ENCODE measurements around the gene CLSTN1. TPM values are rescaled to one million over a fixed set of nuclear protein-coding genes. Genes with fewer than 3 reads are reported as not detected.
"Not testable (repeated sequence)": the region's sequence is repeated elsewhere in the genome, so short reads cannot be mapped to it uniquely, and the experiment has no call there.

CLSTN1 gene
- total RNA-seq, 1 donor from 2014 or later: 127 TPM

DNA sequence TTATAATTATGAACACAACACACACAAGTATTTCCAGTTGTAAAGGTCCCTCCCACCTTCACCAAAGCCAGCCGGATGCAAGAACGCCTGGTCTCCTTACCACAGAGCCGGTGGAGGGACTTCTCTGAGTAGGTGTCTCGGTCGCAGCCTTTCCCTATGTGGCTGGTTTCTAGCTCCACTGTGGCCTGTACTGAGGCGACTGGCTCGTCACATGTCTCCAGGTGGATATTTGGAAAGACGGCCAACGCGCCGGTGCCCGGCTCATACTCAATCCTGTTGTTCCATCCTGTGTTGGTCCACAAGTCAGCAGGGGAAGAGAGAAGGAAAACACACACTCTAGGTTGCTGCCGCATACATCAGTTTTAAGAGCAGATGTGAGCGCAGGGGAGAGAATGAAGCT, 74.4 kb downstream of the CLSTN1 start:
- no peak overlapping the region for H3K4me3 Mint-ChIP-seq
- TF ChIP-seq, protein P1, sequence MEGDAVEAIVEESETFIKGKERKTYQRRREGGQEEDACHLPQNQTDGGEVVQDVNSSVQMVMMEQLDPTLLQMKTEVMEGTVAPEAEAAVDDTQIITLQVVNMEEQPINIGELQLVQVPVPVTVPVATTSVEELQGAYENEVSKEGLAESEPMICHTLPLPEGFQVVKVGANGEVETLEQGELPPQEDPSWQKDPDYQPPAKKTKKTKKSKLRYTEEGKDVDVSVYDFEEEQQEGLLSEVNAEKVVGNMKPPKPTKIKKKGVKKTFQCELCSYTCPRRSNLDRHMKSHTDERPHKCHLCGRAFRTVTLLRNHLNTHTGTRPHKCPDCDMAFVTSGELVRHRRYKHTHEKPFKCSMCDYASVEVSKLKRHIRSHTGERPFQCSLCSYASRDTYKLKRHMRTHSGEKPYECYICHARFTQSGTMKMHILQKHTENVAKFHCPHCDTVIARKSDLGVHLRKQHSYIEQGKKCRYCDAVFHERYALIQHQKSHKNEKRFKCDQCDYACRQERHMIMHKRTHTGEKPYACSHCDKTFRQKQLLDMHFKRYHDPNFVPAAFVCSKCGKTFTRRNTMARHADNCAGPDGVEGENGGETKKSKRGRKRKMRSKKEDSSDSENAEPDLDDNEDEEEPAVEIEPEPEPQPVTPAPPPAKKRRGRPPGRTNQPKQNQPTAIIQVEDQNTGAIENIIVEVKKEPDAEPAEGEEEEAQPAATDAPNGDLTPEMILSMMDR (IDR thresholded peaks at IDR 0.05; ENCODE audit: unreplicated experiment): no peak
- H3K27ac Mint-ChIP-seq: no peak overlapping the region
- H3K9me3 Mint-ChIP-seq: no peaks in the 10 kb centered on the region
- peaks cover 31% of the 10 kb centered on the region for H3K36me3 Mint-ChIP-seq
- DNase-seq (ENCODE audit: low spot score in 2 of 2, unreplicated experiment in 2 of 2): no peak
- H3K27me3 Mint-ChIP-seq (ENCODE audit: low read depth): no peaks in the 10 kb centered on the region
- no peaks in the 10 kb centered on the region for H3K4me1 Mint-ChIP-seq

DNA sequence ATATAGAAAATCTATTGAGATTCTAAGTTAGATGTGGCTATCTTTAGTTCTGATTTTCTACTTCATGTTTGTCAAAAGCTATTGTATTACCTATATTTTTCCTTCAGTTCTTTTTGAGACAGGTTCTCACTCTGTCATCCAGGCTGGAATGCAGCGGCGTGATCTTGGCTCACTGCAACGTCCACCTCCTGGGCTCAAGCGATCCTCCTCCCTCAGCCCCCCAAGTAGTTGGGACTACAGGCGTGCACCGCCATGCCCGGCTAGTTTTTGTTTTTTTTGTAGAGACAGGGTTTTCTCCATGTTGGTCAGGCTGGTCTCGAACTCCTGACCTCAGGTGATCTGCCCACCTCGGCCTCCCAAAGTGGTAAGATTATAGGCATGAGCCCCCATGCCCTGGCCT, 75.4 kb downstream of the CLSTN1 start:
- H3K4me3 Mint-ChIP-seq; H3K4me1 Mint-ChIP-seq; H3K9me3 Mint-ChIP-seq; DNase-seq (ENCODE audit: low spot score in 2 of 2, unreplicated experiment in 2 of 2); H3K27me3 Mint-ChIP-seq (ENCODE audit: low read depth); H3K27ac Mint-ChIP-seq: not testable (repeated sequence)
- peaks cover 37% of the 10 kb centered on the region for H3K36me3 Mint-ChIP-seq

- H3K4me1 Mint-ChIP-seq: no peaks in the 10 kb centered on the region
- no peaks in the 10 kb centered on the region for H3K9me3 Mint-ChIP-seq
- H3K4me3 Mint-ChIP-seq: no peak overlapping the region
- TF ChIP-seq, protein P1 (IDR thresholded peaks at IDR 0.05; ENCODE audit: unreplicated experiment): no peak
- no peak overlapping the region for H3K27ac Mint-ChIP-seq
- DNase-seq (ENCODE audit: low spot score in 2 of 2, unreplicated experiment in 2 of 2): no peak
- peaks cover 42% of the 10 kb centered on the region for H3K36me3 Mint-ChIP-seq
- H3K27me3 Mint-ChIP-seq (ENCODE audit: low read depth): no peaks in the 10 kb centered on the region
Observed at GRCh38 chr1:9746651-9747050, 77.1 kb downstream of the CLSTN1 start.

GRCh38 chr1:9746211-9746610, 77.6 kb downstream of the CLSTN1 start:
- Mint-ChIP-seq H3K9me3 (no peaks in the 10 kb centered on the region), H3K27me3 (ENCODE audit: low read depth) (no peaks in the 10 kb centered on the region), H3K36me3 (peaks cover 40% of the 10 kb centered on the region)

GRCh38 chr1:9744106-9744799, 79.5 kb downstream of the CLSTN1 start:
- no peak for DNase-seq (ENCODE audit: low spot score in 2 of 2, unreplicated experiment in 2 of 2)
- TF ChIP-seq, protein P1 (IDR thresholded peaks at IDR 0.05; ENCODE audit: unreplicated experiment): no peak
- Mint-ChIP-seq H3K4me3 (no peak overlapping the region), H3K27me3 (ENCODE audit: low read depth) (no peaks in the 10 kb centered on the region), H3K4me1 (no peaks in the 10 kb centered on the region), H3K27ac (no peak overlapping the region), H3K9me3 (no peaks in the 10 kb centered on the region), H3K36me3 (peaks cover 41% of the 10 kb centered on the region)

More at GRCh38 chr1:9746211-9746610, 77.6 kb downstream of the CLSTN1 start:
- no peak for DNase-seq (ENCODE audit: low spot score in 2 of 2, unreplicated experiment in 2 of 2)
- TF ChIP-seq, protein P1 (IDR thresholded peaks at IDR 0.05; ENCODE audit: unreplicated experiment): no peak
- H3K4me3 Mint-ChIP-seq: no peak overlapping the region
- H3K27ac Mint-ChIP-seq: no peak overlapping the region
- no peaks in the 10 kb centered on the region for H3K4me1 Mint-ChIP-seq

DNA sequence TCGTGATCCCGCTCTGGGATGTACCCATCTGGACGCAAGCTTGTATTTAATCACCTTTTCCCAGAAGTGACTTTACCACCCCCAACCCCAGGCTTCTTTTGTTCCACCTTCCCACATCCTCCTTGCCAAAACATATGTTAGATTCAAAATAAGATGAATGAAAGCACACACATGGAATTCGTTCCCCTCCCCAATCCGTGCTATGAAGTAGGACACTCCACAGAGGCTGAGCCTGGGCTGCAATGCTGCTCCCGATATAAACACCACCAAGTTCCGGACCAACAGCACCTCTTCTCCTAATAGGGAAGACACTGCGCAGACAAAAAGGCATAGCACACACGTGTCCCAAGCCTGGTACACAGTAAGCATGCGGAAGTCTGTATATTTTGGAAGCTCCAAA, 86.1 kb downstream of the CLSTN1 start:
- H3K27me3 Mint-ChIP-seq (ENCODE audit: low read depth): no peaks in the 10 kb centered on the region
- H3K27ac Mint-ChIP-seq: no peak overlapping the region
- H3K4me3 Mint-ChIP-seq: no peak overlapping the region
- H3K4me1 Mint-ChIP-seq: no peaks in the 10 kb centered on the region
- peaks cover 5% of the 10 kb centered on the region for H3K9me3 Mint-ChIP-seq
- TF ChIP-seq, protein P1 (IDR thresholded peaks at IDR 0.05; ENCODE audit: unreplicated experiment): no peak
- no peak for DNase-seq (ENCODE audit: low spot score in 2 of 2, unreplicated experiment in 2 of 2)
- H3K36me3 Mint-ChIP-seq: peaks cover 45% of the 10 kb centered on the region

All from mesothelial cell of epicardium (in vitro differentiated cells).